GM18505 (cell line): ENCODE data around the gene CASP12.

ENCODE experiments used
- ATAC-seq: cut with Tn5 transposase; IDR thresholded peaks from one replicate; pipeline ENCODE4 v1.9.1; 2021; ENCODE audit not compliant: unreplicated experiment
- POLR2A ChIP-seq: IDR thresholded peaks from 4 replicates; pipeline ENCODE4 v1.6.1; 2011; ENCODE audit warnings: borderline replicate concordance; ENCODE audit not compliant: insufficient read depth, insufficient read length; ENCODE audit errors: extremely low read depth

Gene CASP12

GRCh38 chr11:104908186-104908531 lies 9.9 kb upstream of the CASP12 start:
- no peak for ATAC-seq
- no peak for TF ChIP-seq POLR2A

GRCh38 chr11:104907521-104908185 lies 9.4 kb upstream of the CASP12 start:
- no peak for ATAC-seq
- TF ChIP-seq POLR2A = no peak

GRCh38 chr11:104905271-104905670 lies 7.0 kb upstream of the CASP12 start:
- no peak for ATAC-seq
- no peak for TF ChIP-seq POLR2A

DNA sequence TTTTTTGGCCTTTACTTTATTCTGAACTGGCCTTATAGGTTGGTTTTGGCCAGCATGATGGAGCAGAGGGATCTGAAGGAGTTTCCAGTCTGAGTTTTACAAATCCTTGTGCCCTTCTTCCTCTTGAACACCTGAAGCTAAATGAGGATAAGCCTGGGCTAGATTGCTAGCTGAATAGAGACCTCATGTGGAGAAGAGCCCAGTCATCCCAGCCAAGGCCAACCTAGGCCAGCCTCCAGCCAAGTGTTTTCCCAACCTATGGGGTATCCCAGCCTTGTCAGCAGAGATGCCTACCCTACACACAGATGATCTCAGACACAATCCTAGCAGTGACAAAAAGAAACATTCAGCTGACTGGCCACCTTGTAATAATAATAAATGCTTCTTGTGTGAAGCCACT lies 966 bp upstream of the CASP12 start:
- no peak for TF ChIP-seq POLR2A
- ATAC-seq = no peak

- TF ChIP-seq POLR2A = no peak
- no peak for ATAC-seq
Measured at GRCh38 chr11:104898685-104899013, 389 bp upstream of the CASP12 start.

GRCh38 chr11:104895634-104896033 lies 2.6 kb downstream of the CASP12 start:
- no peak for TF ChIP-seq POLR2A
- ATAC-seq = no peak

- no peak for ATAC-seq
Measured at GRCh38 chr11:104893876-104894275, 4.4 kb downstream of the CASP12 start.

GRCh38 chr11:104892723-104893511 lies 5.3 kb downstream of the CASP12 start:
- TF ChIP-seq POLR2A = no peak
- no peak for ATAC-seq

More at GRCh38 chr11:104893876-104894275, 4.4 kb downstream of the CASP12 start:
- TF ChIP-seq POLR2A = no peak

DNA sequence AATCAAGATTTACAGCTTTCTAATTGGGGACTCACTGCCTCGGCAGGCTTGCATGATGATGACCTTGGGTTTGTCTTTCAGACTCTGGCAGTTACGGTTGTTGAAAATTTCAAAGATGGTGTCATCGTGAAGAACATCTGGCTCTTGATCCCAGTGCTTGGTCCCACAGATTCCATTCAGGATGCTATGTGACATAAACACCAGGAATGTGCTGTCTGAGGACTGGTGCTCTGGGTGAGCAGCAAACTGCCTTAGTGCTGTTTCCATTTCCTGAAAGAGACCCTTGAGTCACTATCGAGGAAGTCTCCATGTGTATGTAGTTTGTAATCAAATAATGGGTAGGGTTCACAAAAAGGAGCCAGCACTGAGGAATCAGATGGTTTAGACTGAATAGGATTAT lies 7.1 kb downstream of the CASP12 start:
- no peak for TF ChIP-seq POLR2A
- no peak for ATAC-seq

DNA sequence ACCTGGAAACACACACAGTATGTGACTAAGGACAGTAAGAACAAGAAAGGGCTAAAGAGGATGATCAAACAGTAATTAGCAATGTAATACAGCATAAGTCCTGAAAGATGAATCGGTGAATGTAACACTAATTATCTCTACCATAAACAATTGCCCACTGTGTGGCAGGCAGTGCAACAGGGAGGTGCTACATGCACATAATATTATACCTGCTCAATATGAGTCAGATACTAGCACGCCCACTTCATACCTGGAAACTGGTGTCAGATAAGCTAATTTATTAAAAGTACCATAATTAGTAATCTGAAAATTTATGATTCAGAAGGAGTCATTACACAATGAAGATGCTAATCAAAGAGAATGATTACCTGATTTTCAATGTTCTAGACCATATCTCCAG lies 14.9 kb downstream of the CASP12 start:
- ATAC-seq = no peak

GRCh38 chr11:104881117-104881794 lies 17.0 kb downstream of the CASP12 start:
- ATAC-seq = no peak

More for the DNA sequence above, 14.9 kb downstream of the CASP12 start:
- TF ChIP-seq POLR2A = no peak

GRCh38 chr11:104879514-104880190 lies 18.6 kb downstream of the CASP12 start:
- no peak for ATAC-seq
- TF ChIP-seq POLR2A = no peak

More at GRCh38 chr11:104881117-104881794, 17.0 kb downstream of the CASP12 start:
- TF ChIP-seq POLR2A = no peak

DNA sequence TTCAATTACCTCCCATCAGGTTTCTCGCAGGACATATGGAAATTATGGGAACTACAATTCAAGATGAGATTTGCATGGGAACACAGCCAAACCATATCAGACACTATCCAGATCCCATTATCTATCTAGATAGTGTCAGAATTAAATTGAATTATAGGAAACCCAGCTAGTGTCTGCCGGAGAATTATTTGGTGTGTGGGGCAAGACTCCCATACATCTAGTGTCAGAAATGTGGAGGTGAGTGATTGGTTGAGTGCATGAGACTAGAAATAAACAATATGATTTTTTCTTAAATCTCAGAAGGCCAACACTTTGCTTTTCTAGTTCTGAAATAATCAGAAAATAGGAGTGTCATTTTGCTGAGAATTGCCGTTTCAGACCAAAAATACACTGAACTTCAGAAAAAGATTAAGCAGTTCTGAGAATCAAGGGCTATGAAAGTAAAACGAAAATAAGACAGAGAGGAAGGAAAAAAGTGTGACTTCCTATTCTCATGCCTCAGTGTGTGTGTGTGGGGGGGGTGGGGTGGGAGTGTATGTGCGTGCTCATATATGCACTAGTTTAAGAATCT lies 21.3 kb downstream of the CASP12 start:
- TF ChIP-seq POLR2A = no peak

GRCh38 chr11:104876324-104876723 lies 21.9 kb downstream of the CASP12 start:
- ATAC-seq = no peak

More for the DNA sequence above, 21.3 kb downstream of the CASP12 start:
- peak; percentile 53 for ATAC-seq

DNA sequence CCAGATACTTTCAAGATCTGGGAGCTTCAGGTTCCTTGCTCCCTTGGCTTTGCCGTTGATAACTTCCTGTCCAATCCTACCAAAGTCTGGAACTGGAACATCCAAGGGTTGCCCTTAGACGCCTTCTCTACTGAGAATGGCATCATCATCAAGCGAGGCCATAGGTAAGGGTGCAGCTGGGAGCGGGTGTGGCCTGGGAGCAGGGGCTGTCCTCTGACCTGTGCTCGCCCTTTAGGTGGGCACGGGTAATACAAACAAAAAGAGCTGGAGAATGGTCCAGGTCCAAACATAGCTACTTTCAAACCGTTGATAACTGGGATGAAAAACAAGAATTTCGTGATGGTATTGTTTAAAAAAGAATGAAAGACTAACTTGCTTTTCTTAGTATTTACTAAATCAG lies 25.0 kb downstream of the CASP12 start:
- no peak for TF ChIP-seq POLR2A
- no peak for ATAC-seq

More at GRCh38 chr11:104876324-104876723, 21.9 kb downstream of the CASP12 start:
- no peak for TF ChIP-seq POLR2A
